CD4-positive, alpha-beta memory T cell (primary cell): ENCODE data around the gene SYT3. TPM values are rescaled to one million over a fixed set of nuclear protein-coding genes. Genes with fewer than 3 reads are reported as not detected.

ENCODE experiments used
- CTCF ChIA-PET: fragments of 350-600 bp; sonication (Branson Sonifier 250); formaldehyde crosslinking; loops from one replicate; lab custom pipeline; 2021; ENCODE audit warnings: inconsistent platforms; ENCODE audit not compliant: partially characterized antibody; lab: Charles Lee
- POLR2A ChIA-PET: fragments of 350-600 bp; sonication (Branson Sonifier 250); formaldehyde crosslinking; loops from one replicate; lab custom pipeline; 2021; ENCODE audit not compliant: partially characterized antibody; lab: Charles Lee
- DNase-seq, 5 donors: peaks; one replicate each; pipeline versions ENCODE4 v3.0.0 to v3.0.0-alpha.2; 2020 to 2022; ENCODE audit warnings: mixed read lengths in 1 of 5
- H3K27ac ChIP-seq: one replicate; pipeline ENCODE4 v1.7.0; 2013; ENCODE audit warnings: low read depth, low read length
- H3K27me3 ChIP-seq: 2 replicates; pipeline ENCODE4 v1.7.0; 2013; ENCODE audit warnings: mild to moderate bottlenecking, low read length, moderate library complexity; ENCODE audit not compliant: insufficient read depth
- H3K36me3 ChIP-seq: 2 replicates; pipeline ENCODE4 v1.7.0; 2013; ENCODE audit warnings: mild to moderate bottlenecking, low read length, moderate library complexity; ENCODE audit not compliant: insufficient read depth
- H3K4me1 ChIP-seq: 2 replicates; pipeline ENCODE4 v1.7.0; 2013; ENCODE audit warnings: mild to moderate bottlenecking, low read length, moderate library complexity; ENCODE audit not compliant: insufficient read depth
- H3K4me3 ChIP-seq, 2 donors: one replicate each; pipeline ENCODE4 v1.7.0; 2013; ENCODE audit warnings: low read length in 2 of 2, mild to moderate bottlenecking in 1 of 2
- H3K9me3 ChIP-seq, 2 donors: one replicate each; pipeline ENCODE4 v1.7.0; 2013; ENCODE audit warnings: low read length in 2 of 2, control low read depth in 1 of 2; ENCODE audit not compliant: control insufficient read depth in 1 of 2
- H3K27ac Mint-ChIP-seq, 7 donors: one replicate each; pipeline ENCODE4 v1.8.0; 2020 to 2021; ENCODE audit warnings: mixed read lengths in 7 of 7, mild to moderate bottlenecking in 6 of 7, inconsistent platforms in 3 of 7, moderate library complexity in 3 of 7
- H3K27me3 Mint-ChIP-seq, 2 donors: one replicate each; pipeline ENCODE4 v1.8.0; 2020 to 2021; ENCODE audit warnings: mixed read lengths in 2 of 2
- H3K36me3 Mint-ChIP-seq, 2 donors: one replicate each; pipeline ENCODE4 v1.8.0; 2020 to 2021; ENCODE audit warnings: mixed read lengths in 2 of 2, inconsistent platforms in 1 of 2, mild to moderate bottlenecking in 1 of 2
- H3K4me1 Mint-ChIP-seq, 4 donors: one replicate each; pipeline ENCODE4 v1.8.0; 2020 to 2021; ENCODE audit warnings: mixed read lengths in 4 of 4, mild to moderate bottlenecking in 1 of 4
- H3K4me3 Mint-ChIP-seq, 8 donors: one replicate each; pipeline ENCODE4 v1.8.0; 2020 to 2021; ENCODE audit warnings: mixed read lengths in 8 of 8, mild to moderate bottlenecking in 7 of 8, moderate library complexity in 6 of 8, inconsistent platforms in 3 of 8
- H3K9me3 Mint-ChIP-seq, 8 donors: one replicate each; pipeline ENCODE4 v1.8.0; 2020 to 2021; ENCODE audit warnings: mixed read lengths in 8 of 8, mild to moderate bottlenecking in 5 of 8, inconsistent platforms in 3 of 8, moderate library complexity in 1 of 8
- intact Hi-C: fragments of 100-400 bp; cut with micrococcal nuclease; formaldehyde crosslinking; loops from one replicate; pipeline ENCODE4 v1.15.1; 2023
- polyA plus RNA-seq, 2 donors: library from polyadenylated mRNA; unstranded; fragments of 300-500 nt; fragmentation: Illumina TruSeq; gene quantifications; one replicate each; pipeline ENCODE4 v1.2.3, GENCODE V29; 2021
- total RNA-seq, 2 experiments: library from RNA; stranded (reverse); gene quantifications; one replicate each; pipeline ENCODE4 v1.2.3, GENCODE V29; 2021

The SYT3 gene
- total and polyA plus RNA-seq, 4 experiments from 2014 or later, result 0.09 TPM; not detected in 3

DNA sequence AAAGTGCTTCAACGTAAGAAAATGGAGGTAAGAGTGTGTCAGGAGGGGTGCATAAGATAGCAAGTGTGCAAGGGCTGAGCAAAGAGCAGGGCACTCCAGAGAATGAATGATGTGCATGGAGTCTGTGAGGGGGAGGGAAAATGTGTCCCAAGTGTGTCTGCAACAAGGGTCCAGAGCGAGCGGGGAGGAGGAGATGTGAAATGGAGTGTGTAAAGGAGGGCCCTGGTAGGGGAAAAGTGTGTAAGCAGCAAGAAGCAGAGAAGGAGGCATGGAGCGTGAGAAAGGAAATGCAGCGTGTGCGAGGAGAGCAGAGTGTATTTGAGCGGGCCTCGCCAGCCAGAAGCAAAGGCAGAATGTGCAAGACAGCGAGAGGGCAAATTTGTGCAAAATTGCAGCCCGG is 21.3 kb upstream of the SYT3 start:
- H3K36me3 Mint-ChIP-seq, result peaks cover 0 to 3% of the 10 kb centered on the region in 2 donors
- no peak overlapping the region for H3K4me3 Mint-ChIP-seq
- intact Hi-C loops, result no loop called here
- H3K9me3 ChIP-seq, result no peaks in the 10 kb centered on the region
- H3K27ac ChIP-seq, result no peak overlapping the region
- DNase-seq, result no peak
- no peak overlapping the region for H3K4me3 ChIP-seq
- ChIA-PET POLR2A (no interaction called here), CTCF (no interaction called here)
- peaks cover 46 to 54% of the 10 kb centered on the region in 2 donors for H3K27me3 Mint-ChIP-seq
- H3K4me1 ChIP-seq, result peaks cover 12% of the 10 kb centered on the region
- peaks cover 2 to 34% (median 17%) of the 10 kb centered on the region in 8 donors for H3K9me3 Mint-ChIP-seq
- peak overlapping the region in 1 of 7 donors; percentile 88 for H3K27ac Mint-ChIP-seq
- H3K36me3 ChIP-seq, result no peaks in the 10 kb centered on the region
- H3K27me3 ChIP-seq, result peaks cover 13% of the 10 kb centered on the region
- peaks cover 8 to 17% (median 14%) of the 10 kb centered on the region in 4 donors for H3K4me1 Mint-ChIP-seq

DNA sequence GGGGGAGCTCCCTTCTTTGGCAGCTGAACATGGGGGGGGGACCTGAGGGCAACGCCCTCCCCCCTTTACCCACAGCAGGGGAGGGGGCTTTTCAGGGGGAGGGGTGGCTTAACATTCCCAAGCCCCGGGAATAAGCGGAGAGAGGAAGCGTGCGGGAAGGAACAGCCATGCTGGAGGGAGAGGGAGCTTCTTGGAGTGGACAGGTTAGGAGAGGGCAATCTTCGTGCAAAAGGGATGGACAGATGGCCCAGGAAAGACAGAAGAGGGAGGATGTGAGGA is 20.3 kb upstream of the SYT3 start:
- ChIA-PET CTCF (no interaction called here), POLR2A (no interaction called here)
- no peak for DNase-seq
- H3K4me1 ChIP-seq, result peaks cover 12% of the 10 kb centered on the region
- peaks cover 54 to 61% of the 10 kb centered on the region in 2 donors for H3K27me3 Mint-ChIP-seq
- peaks cover 8 to 17% (median 14%) of the 10 kb centered on the region in 4 donors for H3K4me1 Mint-ChIP-seq
- H3K27ac Mint-ChIP-seq, result no peak overlapping the region
- no peak overlapping the region for H3K27ac ChIP-seq
- H3K36me3 ChIP-seq, result no peaks in the 10 kb centered on the region
- peaks cover 0 to 3% of the 10 kb centered on the region in 2 donors for H3K36me3 Mint-ChIP-seq
- no peak overlapping the region for H3K4me3 ChIP-seq
- peaks cover 2 to 42% (median 23%) of the 10 kb centered on the region in 8 donors for H3K9me3 Mint-ChIP-seq
- intact Hi-C loops, result no loop called here
- peaks cover 13% of the 10 kb centered on the region for H3K27me3 ChIP-seq
- H3K4me3 Mint-ChIP-seq, result peak overlapping the region in 1 of 8 donors; percentile 13
- no peaks in the 10 kb centered on the region for H3K9me3 ChIP-seq

DNA sequence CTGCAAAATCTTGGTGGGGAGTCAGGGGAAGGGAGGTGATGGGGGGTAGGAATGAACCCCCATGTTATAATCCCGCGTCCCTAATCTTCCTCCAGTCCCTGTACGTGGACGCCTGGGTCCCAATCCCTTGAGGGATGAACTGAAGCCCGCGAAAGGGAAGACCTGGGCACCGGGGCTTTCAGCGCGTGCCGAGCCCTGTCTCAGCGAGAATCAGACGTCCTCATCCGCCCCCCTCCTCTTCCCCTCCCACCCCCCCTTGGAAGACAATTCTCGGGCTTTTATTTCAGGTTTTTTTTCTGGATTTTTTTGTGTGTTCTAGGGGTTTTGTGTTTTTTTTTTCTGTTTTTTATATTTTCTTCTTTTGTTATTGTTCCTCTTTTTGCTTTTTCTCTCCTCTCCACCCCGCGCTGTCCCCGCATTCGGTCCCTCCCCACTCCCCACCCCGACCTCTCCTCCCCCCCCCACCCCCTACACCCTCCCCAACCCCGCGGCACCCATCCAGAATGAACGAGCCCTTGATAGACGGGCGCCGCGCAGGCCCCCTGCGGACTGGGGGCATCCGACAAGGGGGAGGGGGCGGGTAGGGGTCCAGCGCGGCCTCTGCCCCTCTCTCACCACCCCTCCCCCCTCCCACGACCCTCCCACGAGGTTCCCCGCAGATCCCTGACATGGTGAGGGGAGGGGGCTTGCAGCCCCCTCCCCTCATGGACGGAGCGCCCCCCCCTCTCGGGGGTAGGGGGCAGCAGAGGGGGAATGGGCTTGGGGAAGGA is 19.8 kb upstream of the SYT3 start:
- H3K4me3 Mint-ChIP-seq, result peak overlapping the region in 2 of 8 donors; percentile 13 to 48
- Histone ChIP-seq H3K9me3 (no peaks in the 10 kb centered on the region), H3K36me3 (no peaks in the 10 kb centered on the region), H3K4me3 (no peak overlapping the region), H3K4me1 (peaks cover 12% of the 10 kb centered on the region), H3K27me3 (peaks cover 13% of the 10 kb centered on the region), H3K27ac (no peak overlapping the region)
- H3K27ac Mint-ChIP-seq, result no peak overlapping the region
- H3K27me3 Mint-ChIP-seq, result peaks cover 57 to 62% of the 10 kb centered on the region in 2 donors
- intact Hi-C loops, result no loop called here
- peaks cover 8 to 17% (median 14%) of the 10 kb centered on the region in 4 donors for H3K4me1 Mint-ChIP-seq
- ChIA-PET POLR2A (no interaction called here), CTCF (no interaction called here)
- peaks cover 2 to 47% (median 26%) of the 10 kb centered on the region in 8 donors for H3K9me3 Mint-ChIP-seq
- peaks cover 0 to 3% of the 10 kb centered on the region in 2 donors for H3K36me3 Mint-ChIP-seq
- DNase-seq, result no peak

DNA sequence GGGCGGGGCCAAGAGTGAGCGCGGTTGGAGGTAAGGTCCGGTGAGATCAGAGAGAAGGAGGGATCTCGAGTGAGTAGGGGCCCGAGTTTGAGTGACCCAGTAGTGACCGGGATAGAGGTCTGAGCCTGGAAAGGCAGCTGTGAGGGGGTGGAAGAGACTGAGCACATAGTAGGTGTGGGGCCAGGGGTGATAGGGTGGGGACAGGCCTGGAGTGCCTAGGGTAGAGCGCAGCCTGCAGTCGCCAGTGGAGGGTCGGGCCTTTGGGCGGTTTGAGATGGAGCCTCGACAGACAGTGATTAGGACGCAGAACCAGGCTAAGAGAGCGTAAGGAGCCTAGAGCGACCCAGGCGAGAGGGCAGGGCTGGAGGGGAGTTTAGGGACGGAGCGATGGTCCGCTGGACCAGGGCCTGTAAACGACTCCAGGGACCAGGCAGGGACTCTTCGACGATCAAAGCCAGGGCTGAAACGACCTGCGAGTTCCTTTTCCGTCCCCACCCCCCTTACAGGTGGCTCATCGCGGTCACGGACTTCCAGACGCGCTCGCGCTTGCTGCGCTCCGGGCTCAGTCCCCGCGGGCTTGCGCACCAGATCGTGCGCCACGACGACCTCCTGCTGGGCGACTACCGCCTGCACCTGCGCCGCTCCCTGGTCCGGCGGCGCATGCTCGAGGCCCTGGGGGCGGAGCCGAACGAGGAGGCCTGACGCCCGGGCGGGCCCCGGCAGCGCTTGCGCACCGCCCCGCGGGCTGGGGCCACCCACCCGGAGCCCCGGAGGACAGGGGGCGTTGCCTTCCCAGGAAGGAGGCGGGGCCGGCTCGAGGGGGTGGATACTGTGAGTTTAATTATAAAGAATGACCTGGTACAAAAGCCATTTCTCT is 19.0 kb upstream of the SYT3 start:
- Mint-ChIP-seq H3K36me3 (peaks cover 0 to 3% of the 10 kb centered on the region in 2 donors), H3K4me1 (peaks cover 8 to 17% (median 14%) of the 10 kb centered on the region in 4 donors), H3K4me3 (peak overlapping the region; percentile 20 to 82 (median 68)), H3K27ac (peak overlapping the region in 5 of 7 donors; percentile 52 to 87 (median 74)), H3K9me3 (peaks cover 2 to 51% (median 27%) of the 10 kb centered on the region in 8 donors), H3K27me3 (peaks cover 59 to 60% of the 10 kb centered on the region in 2 donors)
- H3K4me3 ChIP-seq, result no peak overlapping the region
- ChIA-PET POLR2A (no interaction called here), CTCF (interaction anchor here (0.6 kb wide), 1 partner anchor 115 kb away, joined by 4 read pairs; no protein-coding TSS in a partner anchor)
- peaks cover 12% of the 10 kb centered on the region for H3K4me1 ChIP-seq
- H3K27me3 ChIP-seq, result peaks cover 13% of the 10 kb centered on the region
- H3K9me3 ChIP-seq, result no peaks in the 10 kb centered on the region
- no peaks in the 10 kb centered on the region for H3K36me3 ChIP-seq
- intact Hi-C loops, result no loop called here
- H3K27ac ChIP-seq, result no peak overlapping the region
- DNase-seq, result peak in 3 of 5 donors; percentile 4 to 49 (median 23)

DNA sequence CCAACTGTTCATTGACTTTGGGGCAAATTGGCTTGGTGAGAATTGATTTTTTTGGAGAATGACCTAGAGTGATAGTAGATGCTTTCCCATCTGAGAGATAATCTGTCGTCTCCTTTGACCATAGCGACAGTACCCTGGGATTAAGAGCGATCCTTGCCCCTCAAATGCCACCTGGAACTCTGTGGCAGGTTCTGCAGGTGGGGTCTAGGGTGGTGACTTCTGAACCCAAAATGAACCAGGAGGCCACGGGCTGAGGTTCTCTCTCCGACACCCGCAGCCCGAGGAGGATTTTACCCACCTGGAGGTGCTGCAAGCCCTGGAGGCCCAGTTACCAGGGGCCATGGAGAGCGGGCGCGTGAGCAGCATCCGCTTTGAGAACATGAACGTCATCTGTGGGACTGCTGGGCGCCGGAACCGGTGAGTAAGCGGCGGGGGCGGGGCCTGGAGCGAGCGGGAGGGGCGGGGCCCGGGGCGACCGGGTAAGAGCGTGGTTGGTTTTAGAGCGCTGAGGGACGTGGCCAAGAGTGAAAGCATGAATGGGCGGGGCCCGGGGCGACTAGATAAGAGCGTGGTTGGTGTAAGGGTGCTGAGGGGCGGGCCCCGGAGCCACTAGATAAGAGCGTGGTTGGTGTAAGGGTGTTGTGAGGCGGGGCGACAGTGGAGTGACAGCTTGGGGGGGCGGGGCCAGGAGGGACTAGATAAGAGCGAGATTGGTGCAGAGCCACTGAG is 18.2 kb upstream of the SYT3 start:
- Histone ChIP-seq H3K4me1 (peaks cover 12% of the 10 kb centered on the region), H3K9me3 (no peaks in the 10 kb centered on the region), H3K27me3 (peaks cover 13% of the 10 kb centered on the region), H3K36me3 (no peaks in the 10 kb centered on the region), H3K4me3 (no peak overlapping the region), H3K27ac (no peak overlapping the region)
- Mint-ChIP-seq H3K27me3 (peaks cover 54 to 58% of the 10 kb centered on the region in 2 donors), H3K9me3 (peaks cover 2 to 57% (median 27%) of the 10 kb centered on the region in 8 donors), H3K36me3 (peaks cover 0 to 3% of the 10 kb centered on the region in 2 donors), H3K4me1 (peaks cover 8 to 17% (median 14%) of the 10 kb centered on the region in 4 donors), H3K4me3 (peak overlapping the region; percentile 55 to 82 (median 68)), H3K27ac (peak overlapping the region in 6 of 7 donors; percentile 48 to 87 (median 71))
- POLR2A ChIA-PET, result no interaction called here
- DNase-seq, result peak; percentile 40 to 83 (median 62)
- CTCF ChIA-PET, result interaction anchor here (0.6 kb wide), 1 partner anchor 114 kb away, joined by 4 read pairs; no protein-coding TSS in a partner anchor
- intact Hi-C loops, result no loop called here

DNA sequence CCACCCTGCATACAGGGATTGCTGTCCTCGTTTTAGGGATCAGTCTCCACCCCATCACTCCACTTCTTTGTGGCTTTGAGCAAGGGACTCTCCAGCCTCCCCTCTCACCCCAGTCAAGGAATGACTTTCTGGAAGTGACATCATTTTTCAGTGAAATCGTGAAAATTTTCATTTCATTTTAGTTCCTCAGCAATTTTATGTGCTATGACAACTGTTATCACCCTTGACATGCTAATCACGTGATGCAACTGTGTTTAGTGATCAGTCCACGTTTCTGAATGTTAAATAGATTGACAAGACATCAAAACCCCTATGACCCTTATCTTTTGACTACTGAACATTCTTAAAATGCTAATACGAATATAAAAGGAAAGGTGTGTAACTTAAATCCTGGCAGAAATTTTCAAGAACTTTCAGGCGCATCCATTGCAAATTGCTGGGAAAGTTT is 17.6 kb upstream of the SYT3 start:
- H3K27ac ChIP-seq, result no peak overlapping the region
- H3K36me3 ChIP-seq, result no peaks in the 10 kb centered on the region
- H3K36me3 Mint-ChIP-seq, result peaks cover 0 to 3% of the 10 kb centered on the region in 2 donors
- H3K9me3 Mint-ChIP-seq, result peaks cover 2 to 57% (median 27%) of the 10 kb centered on the region in 8 donors
- intact Hi-C loops, result no loop called here
- H3K4me3 ChIP-seq, result no peak overlapping the region
- DNase-seq, result no peak
- H3K27ac Mint-ChIP-seq, result peak overlapping the region in 2 of 7 donors; percentile 17 to 54
- peaks cover 54 to 61% of the 10 kb centered on the region in 2 donors for H3K27me3 Mint-ChIP-seq
- peaks cover 13% of the 10 kb centered on the region for H3K27me3 ChIP-seq
- peaks cover 8 to 17% (median 14%) of the 10 kb centered on the region in 4 donors for H3K4me1 Mint-ChIP-seq
- CTCF ChIA-PET, result no interaction called here
- POLR2A ChIA-PET, result no interaction called here
- H3K9me3 ChIP-seq, result no peaks in the 10 kb centered on the region
- peaks cover 12% of the 10 kb centered on the region for H3K4me1 ChIP-seq
- H3K4me3 Mint-ChIP-seq, result peak overlapping the region in 5 of 8 donors; percentile 42 to 82 (median 56)
